GM21737 (cell line): ENCODE data around the gene BCR.

ENCODE experiments used
- ATAC-seq: cut with Tn5 transposase; IDR thresholded peaks from one replicate; pipeline ENCODE4 v1.9.1; 2021; ENCODE audit warnings: mild to moderate bottlenecking, moderate library complexity; ENCODE audit not compliant: unreplicated experiment

BCR gene

GRCh38 chr22:23258826-23259170 lies 78.5 kb downstream of the BCR start:
- no peak for ATAC-seq

GRCh38 chr22:23259916-23260644 lies 79.8 kb downstream of the BCR start:
- no peak for ATAC-seq

- no peak for ATAC-seq
Observed at GRCh38 chr22:23260645-23261581, 80.6 kb downstream of the BCR start.

GRCh38 chr22:23261900-23262450 lies 81.7 kb downstream of the BCR start:
- no peak for ATAC-seq

DNA sequence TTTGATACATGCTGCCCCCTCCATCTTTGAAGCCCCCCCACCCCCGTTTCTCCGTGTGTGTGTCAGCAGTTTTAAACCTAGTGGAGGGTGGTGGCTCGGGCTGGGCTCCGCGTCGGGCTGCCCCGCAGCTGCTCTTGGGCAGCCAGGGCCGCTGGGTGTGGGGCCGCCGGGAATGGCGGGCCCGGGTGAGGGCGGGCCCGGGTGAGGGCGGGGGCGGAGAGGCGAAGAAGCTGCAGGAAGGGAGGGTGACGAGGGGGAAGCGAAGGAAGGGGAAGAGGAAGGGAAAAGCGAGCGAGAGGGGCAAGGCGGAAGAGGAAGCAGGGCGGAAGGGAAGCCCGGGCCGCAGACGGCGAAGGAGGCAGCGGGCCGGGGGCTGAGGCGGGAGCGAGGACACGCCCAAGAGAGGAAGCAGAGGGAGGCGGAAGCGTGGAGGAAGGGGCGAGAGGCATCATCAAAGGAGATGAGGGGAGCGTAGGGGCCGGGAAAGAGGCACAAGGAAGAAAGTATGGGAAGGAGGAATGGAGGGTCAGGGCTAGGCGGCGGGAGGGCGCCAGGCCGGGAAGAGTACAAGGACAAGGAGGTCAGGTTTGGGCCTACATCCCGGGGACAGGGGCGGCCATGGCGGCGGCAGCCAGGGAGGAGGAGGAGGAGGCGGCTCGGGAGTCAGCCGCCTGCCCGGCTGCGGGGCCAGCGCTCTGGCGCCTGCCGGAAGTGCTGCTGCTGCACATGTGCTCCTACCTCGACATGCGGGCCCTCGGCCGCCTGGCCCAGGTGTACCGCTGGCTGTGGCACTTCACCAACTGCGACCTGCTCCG lies 82.4 kb downstream of the BCR start:
- ATAC-seq: no peak

- ATAC-seq: no peak
Observed at GRCh38 chr22:23263651-23264555, 83.6 kb downstream of the BCR start.

DNA sequence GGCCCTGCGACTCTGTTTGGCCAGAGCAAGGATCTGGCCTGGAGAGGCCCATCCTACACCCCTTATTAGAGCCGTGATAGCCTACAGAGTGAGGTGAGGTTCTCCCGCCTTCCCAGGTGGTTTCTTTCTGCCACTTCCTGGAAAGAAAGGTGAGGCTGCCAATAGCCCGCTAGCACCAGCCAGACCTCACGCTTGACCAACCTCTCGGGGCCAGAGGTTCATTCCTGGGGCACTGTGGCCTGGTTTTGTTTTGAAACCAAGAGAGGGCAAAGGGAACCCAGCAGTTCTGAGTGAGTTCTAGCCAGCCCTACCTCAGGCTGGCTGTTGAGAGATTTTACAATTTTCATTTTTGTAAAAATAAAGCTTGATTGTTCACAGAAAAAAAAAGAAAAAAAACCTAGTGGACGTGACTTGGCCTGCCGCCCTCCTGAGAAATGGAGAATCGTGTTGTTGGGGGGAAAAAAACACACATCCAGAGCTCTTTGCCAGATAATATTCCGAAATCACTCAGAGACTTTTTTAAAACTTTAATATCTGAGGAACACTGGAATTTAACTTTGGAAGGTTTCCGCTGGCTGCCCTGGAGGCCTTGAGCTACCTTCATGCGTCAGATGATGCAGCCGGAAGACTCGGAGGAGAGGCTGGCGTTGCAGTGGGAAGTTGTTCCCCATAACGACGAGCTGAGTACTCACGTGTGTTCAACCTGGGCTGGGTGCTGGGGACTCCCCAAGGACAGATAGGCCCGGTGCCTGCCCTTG lies 84.5 kb downstream of the BCR start:
- ATAC-seq: no peak

- ATAC-seq: no peak
Observed at GRCh38 chr22:23265368-23265700, 85.0 kb downstream of the BCR start.

DNA sequence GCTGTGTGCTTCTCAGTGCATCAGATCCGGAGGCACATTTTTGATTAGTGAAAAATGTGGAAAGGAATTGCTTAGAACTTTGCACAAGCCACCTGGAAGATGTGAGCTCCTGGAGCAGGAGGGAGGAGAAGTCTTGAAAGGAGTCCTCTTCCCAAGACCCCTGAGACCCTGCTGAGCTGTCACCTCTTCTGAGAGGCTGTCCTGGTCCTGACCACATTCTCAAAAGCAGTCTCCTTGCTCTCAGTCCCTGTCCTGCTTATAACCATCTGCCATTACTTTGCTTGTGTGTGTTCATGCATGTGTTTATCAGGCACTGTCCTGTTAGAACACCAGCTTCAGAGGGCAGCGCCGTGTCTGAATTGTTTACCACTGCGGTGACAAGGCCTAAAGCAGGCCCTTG lies 86.5 kb downstream of the BCR start:
- ATAC-seq: no peak

DNA sequence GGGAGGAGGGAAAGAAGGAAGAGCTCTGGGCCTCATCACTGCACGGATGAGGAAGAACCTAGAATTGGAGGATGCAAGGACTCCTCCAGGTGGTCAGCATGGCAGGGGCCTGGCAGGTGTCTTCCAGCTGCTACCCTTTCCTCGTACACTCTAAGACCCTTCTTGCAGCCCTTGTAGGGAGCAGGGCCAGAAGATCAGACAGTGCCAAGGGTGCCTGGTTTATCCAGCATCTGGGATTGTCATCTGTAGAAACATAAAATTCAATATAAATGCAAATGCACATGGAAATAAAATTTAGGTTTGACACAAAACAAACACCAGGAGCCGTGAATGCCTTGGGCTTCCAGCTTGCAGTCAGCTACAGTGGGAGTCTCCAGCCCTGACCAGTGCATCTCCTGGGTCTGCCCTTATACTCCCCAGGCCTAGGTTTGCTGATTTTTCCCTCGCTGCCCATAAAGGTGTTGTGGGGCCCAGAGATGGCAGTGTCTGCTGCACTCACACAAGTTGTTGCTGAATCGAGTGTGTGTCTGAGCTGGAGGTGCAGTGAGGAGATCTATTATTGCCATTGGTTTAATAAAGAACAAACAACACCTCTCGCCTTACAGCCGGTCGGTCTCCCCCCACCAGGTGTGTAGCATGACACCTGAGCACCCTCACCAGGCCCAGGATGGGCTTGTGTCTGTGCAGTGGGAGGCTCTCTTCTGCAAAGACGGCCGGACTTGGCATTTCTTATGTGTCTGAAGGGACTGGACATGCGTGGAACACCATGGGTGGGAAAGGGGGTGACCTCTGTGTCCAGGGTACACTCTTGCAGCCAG lies 87.1 kb downstream of the BCR start:
- ATAC-seq: no peak

DNA sequence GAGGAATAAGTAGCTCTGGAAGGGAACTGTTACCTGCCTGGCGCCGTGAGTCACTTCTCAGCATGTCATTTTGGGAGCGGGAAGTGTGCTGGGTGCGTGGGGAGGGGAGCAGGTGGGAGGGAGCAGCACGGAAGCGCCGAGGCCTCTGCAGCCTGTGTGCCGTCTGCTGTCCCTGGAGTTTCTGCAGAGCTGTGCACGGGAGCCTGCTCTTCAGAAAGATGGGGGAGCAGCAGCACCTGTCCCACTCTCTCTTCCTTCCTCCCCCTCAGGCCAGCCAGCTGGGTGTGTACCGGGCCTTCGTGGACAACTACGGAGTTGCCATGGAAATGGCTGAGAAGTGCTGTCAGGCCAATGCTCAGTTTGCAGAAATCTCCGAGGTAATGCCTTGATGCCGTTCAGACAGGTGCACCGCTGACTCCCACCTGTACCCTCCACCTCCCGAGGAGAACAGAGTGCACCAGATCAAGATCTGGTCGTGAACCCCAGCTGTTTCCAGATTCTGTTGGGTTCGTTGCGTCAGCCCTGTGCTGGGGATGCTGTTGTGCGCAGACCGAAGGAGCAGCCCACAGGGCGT lies 87.9 kb downstream of the BCR start:
- no peak for ATAC-seq

DNA sequence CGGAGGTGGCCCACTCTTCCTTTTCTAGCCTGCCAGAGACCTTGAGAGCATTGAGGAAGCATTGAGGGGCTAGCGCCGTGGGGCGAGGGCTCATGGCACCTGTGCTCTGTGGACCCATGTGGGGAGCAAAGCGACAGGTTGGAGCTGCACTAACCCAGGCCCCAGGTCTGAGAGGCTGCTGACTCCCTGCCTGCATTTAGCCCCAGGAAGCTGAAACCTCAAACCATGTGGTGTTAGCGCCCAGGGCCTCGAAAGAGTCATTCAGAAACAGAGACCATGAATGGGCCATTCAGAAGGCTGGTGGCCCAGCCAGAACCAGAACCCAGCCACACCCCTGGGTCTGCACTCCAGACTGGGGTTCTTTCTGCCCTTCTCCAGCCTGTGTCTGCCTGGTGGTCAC lies 88.6 kb downstream of the BCR start:
- no peak for ATAC-seq

GRCh38 chr22:23269441-23270211 lies 89.3 kb downstream of the BCR start:
- ATAC-seq: no peak

DNA sequence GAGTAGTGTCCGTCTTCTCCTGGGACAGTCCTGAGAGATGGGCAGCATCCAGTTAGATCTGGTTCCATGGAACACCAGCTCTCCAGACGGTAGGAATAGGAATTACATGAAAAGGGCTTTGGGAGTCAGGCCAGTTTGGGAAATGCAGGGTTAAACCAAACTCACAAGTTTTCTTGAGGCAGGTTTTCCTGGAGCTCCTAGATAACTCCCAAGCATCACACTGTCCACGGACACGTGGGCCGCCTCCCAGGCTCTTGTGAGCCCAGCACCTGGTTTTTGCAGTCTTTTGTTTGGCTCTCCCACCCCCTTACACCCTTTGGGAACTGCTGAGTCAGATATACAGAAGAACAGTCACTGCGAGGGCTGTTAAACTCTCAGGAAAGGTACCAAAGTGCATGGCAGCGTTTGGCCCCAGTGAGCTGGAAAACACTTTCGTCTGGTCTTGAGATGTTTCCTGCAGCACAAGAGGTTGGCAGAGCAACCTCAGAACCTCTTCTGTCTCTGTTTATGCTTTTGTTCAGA lies 90.0 kb downstream of the BCR start:
- no peak for ATAC-seq

GRCh38 chr22:23270798-23271596 lies 90.7 kb downstream of the BCR start:
- ATAC-seq: no peak

DNA sequence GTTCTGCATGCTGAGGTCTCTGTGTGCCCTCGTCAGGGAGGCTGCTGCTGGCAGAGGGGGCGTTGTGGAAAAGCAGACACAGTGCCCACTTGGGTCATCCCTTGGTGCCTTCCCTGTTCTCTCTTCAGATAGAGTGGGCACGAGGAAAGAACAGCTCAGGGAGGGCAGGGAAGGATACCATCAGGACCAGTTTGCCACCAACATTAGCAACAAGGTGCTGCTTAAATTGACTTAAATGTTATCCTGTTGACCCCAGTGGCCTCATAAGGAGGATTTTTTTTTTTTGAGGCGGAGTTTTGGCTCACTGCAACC lies 91.2 kb downstream of the BCR start:
- ATAC-seq: no peak

- no peak for ATAC-seq
Observed at GRCh38 chr22:23272371-23272770, 92.1 kb downstream of the BCR start.
